ENCODE measurements around the gene SERTAD3.

DNA sequence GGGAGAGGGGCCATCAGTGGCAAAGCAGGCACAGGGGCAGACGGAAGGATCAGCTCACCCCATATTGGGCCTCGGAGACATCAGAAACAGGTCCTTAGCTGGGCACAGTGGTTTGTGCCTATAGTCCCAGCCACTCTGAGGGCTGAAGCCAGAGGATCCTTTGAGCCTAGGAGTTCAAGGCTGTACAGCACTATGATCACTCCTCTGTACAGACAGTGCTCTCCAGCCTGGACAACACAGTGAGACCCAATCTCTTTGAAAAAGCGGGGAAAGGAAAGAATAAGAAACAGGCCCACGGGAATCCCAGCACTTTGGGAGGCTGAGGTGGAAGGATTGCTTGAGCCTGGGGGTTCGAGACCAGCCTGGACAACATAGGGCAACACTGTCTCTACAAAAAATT lies 24.4 kb downstream of the SERTAD3 start:
- TF ChIP-seq, protein P1, sequence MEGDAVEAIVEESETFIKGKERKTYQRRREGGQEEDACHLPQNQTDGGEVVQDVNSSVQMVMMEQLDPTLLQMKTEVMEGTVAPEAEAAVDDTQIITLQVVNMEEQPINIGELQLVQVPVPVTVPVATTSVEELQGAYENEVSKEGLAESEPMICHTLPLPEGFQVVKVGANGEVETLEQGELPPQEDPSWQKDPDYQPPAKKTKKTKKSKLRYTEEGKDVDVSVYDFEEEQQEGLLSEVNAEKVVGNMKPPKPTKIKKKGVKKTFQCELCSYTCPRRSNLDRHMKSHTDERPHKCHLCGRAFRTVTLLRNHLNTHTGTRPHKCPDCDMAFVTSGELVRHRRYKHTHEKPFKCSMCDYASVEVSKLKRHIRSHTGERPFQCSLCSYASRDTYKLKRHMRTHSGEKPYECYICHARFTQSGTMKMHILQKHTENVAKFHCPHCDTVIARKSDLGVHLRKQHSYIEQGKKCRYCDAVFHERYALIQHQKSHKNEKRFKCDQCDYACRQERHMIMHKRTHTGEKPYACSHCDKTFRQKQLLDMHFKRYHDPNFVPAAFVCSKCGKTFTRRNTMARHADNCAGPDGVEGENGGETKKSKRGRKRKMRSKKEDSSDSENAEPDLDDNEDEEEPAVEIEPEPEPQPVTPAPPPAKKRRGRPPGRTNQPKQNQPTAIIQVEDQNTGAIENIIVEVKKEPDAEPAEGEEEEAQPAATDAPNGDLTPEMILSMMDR (IDR thresholded peaks at IDR 0.05), result no peak
- TF ChIP-seq POLR2A (IDR thresholded peaks at IDR 0.05), result no peak

Data from body of pancreas (tissue), 4 donors.